Body of pancreas (tissue), 4 donors: ENCODE measurements around the gene IFITM10. TPM values are rescaled to one million over a fixed set of nuclear protein-coding genes. Genes with fewer than 3 reads are reported as not detected.

ENCODE experiments used
- ATAC-seq: fragments of 150-250 bp; one replicate; pipeline ENCODE4 v1.9.1; 2016
- DNase-seq, 4 donors: peaks; one replicate each; pipeline ENCODE4 v3.0.0-alpha.2; 2019
- H3K27ac ChIP-seq, 4 donors: fragments of 200-600 bp; sonication (generic); 1 replicate in 3 of 4; 2 replicates in 1 of 4; pipeline versions ENCODE4 v1.5.1 to v1.6.1; 2016 to 2019; ENCODE audit warnings: mild to moderate bottlenecking in 1 of 4, mixed read lengths in 1 of 4, moderate library complexity in 1 of 4
- H3K27me3 ChIP-seq, 2 donors: fragments of 200-600 bp; sonication (generic); one replicate each; pipeline ENCODE4 v1.6.0; 2016; ENCODE audit warnings: mild to moderate bottlenecking in 1 of 2
- H3K36me3 ChIP-seq, 2 donors: fragments of 200-600 bp; sonication (generic); replicated peaks in 1 of 2; 2 replicates each; pipeline ENCODE4 v1.5.1; 2016; ENCODE audit warnings: low read depth in 2 of 2; ENCODE audit not compliant: insufficient read depth in 1 of 2
- H3K4me1 ChIP-seq: fragments of 200-600 bp; sonication (generic); one replicate; pipeline ENCODE4 v1.6.0; 2016
- H3K4me3 ChIP-seq, 2 donors: fragments of 200-600 bp; sonication (generic); 1 replicate in 1 of 2; 2 replicates in 1 of 2; pipeline ENCODE4 v1.5.1; 2016 to 2019
- H3K9me3 ChIP-seq, 3 donors: fragments of 200-600 bp; sonication (generic); 1 replicate in 2 of 3; 2 replicates in 1 of 3; pipeline ENCODE4 v1.5.1; 2016
- CTCF ChIP-seq, 7 experiments: fragments of 450-650 bp in 4 of 7; fragments of 200-600 bp in 3 of 7; sonication (generic) in 3 of 7; IDR thresholded peaks; one replicate each; pipeline ENCODE4 v1.5.1; 2016 to 2019; ENCODE audit warnings: antibody characterized with exemption in 7 of 7
- POLR2A ChIP-seq, 3 donors: fragments of 450-650 bp; IDR thresholded peaks; one replicate each; pipeline ENCODE4 v1.6.1; 2016; ENCODE audit warnings: antibody characterized with exemption in 3 of 3, mild to moderate bottlenecking in 2 of 3
- WGBS, 2 donors: methylation state at CpG; one replicate each; pipeline ENCODE4 v1.1.5; 2017; 5-methylcytosine and 5-hydroxymethylcytosine counted together
- intact Hi-C: fragments of 100-400 bp; cut with DNase I; formaldehyde crosslinking; loops from one replicate; pipeline ENCODE4 v1.15.1; 2023
- total RNA-seq, 2 donors: library from RNA; depleted of rRNA; stranded (reverse); fragments of >200 nt; gene quantifications; one replicate each; pipeline ENCODE4 v1.1.0, GENCODE V29; 2016

IFITM10 gene
- total RNA-seq, 2 donors from 2014 or later, result 0.26 TPM; not detected in 1

- intact Hi-C loops, result no loop called here
- 70 to 73% methylated on average over 4 to 17 of the region's 17 CpGs for WGBS, 2 donors
- no peaks in the 10 kb centered on the region for H3K27me3 ChIP-seq
- no peak overlapping the region for H3K4me3 ChIP-seq
- ATAC-seq (peak; percentile 18), DNase-seq (peak in 2 of 4 donors; percentile 28 to 36)
- H3K9me3 ChIP-seq, result no peaks in the 10 kb centered on the region
- TF ChIP-seq CTCF (IDR thresholded peaks at IDR 0.05) (peak in 2 of 7 experiments; percentile 9 to 23), POLR2A (IDR thresholded peaks at IDR 0.05) (no peak)
- H3K4me1 ChIP-seq, result no peaks in the 10 kb centered on the region
- no peaks in the 10 kb centered on the region for H3K36me3 ChIP-seq
- no peak overlapping the region for H3K27ac ChIP-seq
These were observed 43.6 kb downstream of the IFITM10 start for GRCh38 chr11:1706634-1707400.

- DNase-seq (no peak), ATAC-seq (peak; percentile 24)
- peak overlapping the region in 1 of 4 donors; percentile 31 for H3K27ac ChIP-seq
- no peaks in the 10 kb centered on the region for H3K4me1 ChIP-seq
- intact Hi-C loops, result no loop called here
- no peak overlapping the region for H3K4me3 ChIP-seq
- 57 to 60% methylated on average over 15 of the region's 15 CpGs for WGBS, 2 donors
- H3K36me3 ChIP-seq, result no peaks in the 10 kb centered on the region
- H3K27me3 ChIP-seq, result no peaks in the 10 kb centered on the region
- TF ChIP-seq CTCF (IDR thresholded peaks at IDR 0.05) (no peak), POLR2A (IDR thresholded peaks at IDR 0.05) (no peak)
- H3K9me3 ChIP-seq, result no peaks in the 10 kb centered on the region
These were observed 45.0 kb downstream of the IFITM10 start for GRCh38 chr11:1705126-1706052.

GRCh38 chr11:1703146-1703545, 47.2 kb downstream of the IFITM10 start:
- ATAC-seq (no peak), DNase-seq (no peak)
- Histone ChIP-seq H3K4me3 (no peak overlapping the region), H3K27ac (no peak overlapping the region), H3K36me3 (no peaks in the 10 kb centered on the region), H3K9me3 (no peaks in the 10 kb centered on the region), H3K4me1 (no peaks in the 10 kb centered on the region), H3K27me3 (no peaks in the 10 kb centered on the region)
- intact Hi-C loops, result no loop called here
- WGBS, 2 donors, result 67% methylated on average over 6 of the region's 6 CpGs
- no peak for TF ChIP-seq CTCF (IDR thresholded peaks at IDR 0.05)
- TF ChIP-seq POLR2A (IDR thresholded peaks at IDR 0.05), result no peak

GRCh38 chr11:1702506-1702905, 47.9 kb downstream of the IFITM10 start:
- no peaks in the 10 kb centered on the region for H3K27me3 ChIP-seq
- intact Hi-C loops, result no loop called here

More at GRCh38 chr11:1702506-1702905, 47.9 kb downstream of the IFITM10 start:
- 80 to 83% methylated on average over 10 of the region's 10 CpGs for WGBS, 2 donors
- DNase-seq, result no peak
- Histone ChIP-seq H3K36me3 (no peaks in the 10 kb centered on the region), H3K9me3 (no peaks in the 10 kb centered on the region), H3K27ac (no peak overlapping the region), H3K4me1 (no peaks in the 10 kb centered on the region), H3K4me3 (no peak overlapping the region)
- no peak for ATAC-seq
- TF ChIP-seq POLR2A (IDR thresholded peaks at IDR 0.05) (no peak), CTCF (IDR thresholded peaks at IDR 0.05) (no peak)
